Midbrain (tissue), 1 donor: ENCODE measurements around the gene IFNA21.
"Not testable (repeated sequence)": the region's sequence is repeated elsewhere in the genome, so short reads cannot be mapped to it uniquely, and the experiment has no call there.

ENCODE experiments used
- DNase-seq: peaks from one replicate; lab custom pipeline; 2025; lab: John Stamatoyannopoulos, UW

Gene IFNA21

GRCh38 chr9:21141427-21141882, 25.0 kb downstream of the IFNA21 start, which contains the start of gene IFNW1:
TSS of gene IFNW1 (minus strand) at chr9:21141832. CDS start at chr9:21141570, 262 bp downstream.
- no peak for DNase-seq

DNA sequence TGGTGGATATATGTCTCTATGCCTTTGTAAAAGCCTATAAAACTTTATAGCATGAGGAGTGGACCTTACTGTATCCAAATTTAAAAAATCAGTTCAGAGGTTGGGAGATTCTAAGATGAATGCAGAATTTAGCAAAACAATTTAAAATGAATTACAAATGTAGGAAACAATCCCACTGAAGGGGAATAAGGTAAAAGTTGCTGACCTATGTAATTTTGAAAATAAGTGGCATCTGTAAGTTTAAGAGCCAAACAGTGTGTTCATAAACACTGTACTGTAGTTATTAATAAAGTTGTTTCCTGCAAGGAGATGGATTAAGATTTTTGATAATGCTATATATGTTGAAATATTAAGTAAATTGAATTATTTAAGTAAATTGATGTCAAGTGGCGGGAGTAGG, 29.4 kb downstream of the IFNA21 start:
- DNase-seq, result no peak

DNA sequence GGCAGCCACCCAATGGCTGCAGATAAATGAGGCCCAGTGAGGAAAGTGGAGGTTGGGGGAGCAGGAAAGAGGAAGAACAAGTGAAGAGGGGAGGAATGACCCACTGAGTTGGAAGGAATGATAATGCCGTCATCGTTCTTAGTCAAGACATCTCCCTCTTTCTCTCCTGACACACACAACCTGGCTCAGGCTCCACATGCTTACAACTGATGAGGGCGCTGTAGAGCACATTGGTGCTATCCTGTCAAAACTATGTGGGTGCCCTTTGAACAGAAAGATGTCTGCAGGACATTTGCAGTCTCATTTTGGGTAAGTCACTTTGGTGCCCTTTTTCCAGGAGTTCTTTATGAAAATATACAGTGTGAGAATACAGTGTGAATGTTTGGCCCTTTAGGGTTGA, 30.7 kb downstream of the IFNA21 start:
- no peak for DNase-seq

GRCh38 chr9:21128186-21128585, 38.3 kb downstream of the IFNA21 start:
- not testable (repeated sequence) for DNase-seq

DNA sequence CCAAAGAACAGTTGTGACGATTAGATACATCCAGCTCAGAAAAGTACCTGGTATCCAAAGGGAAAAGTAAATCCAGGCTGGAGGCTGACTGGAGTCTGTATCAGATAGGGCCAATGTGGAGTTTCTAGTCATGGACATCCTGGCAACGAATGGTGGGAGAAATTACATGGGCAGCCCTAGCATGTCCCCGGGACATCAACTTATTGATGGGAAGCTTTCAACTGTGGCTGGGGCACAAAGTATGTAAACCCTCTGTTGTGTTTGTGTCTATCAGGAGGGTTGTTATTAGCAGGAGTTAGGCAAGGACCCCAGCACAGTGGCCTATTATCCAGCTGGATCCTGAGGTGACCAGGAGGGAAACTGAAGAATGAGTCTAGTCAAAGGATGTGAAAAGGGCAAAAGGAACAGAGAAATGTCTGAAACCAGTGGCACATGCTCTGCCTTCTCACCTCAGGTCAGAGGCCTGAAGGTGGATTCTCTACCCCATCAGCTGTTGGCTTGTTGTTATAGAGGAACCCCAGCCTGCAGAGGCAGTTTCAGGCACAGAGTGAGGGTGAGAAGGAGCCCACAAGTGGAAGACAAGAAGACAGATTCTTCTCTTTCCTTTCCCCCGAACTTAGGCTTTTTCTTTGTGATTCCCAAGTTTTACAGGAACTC, 44.7 kb downstream of the IFNA21 start:
- DNase-seq, result no peak

DNA sequence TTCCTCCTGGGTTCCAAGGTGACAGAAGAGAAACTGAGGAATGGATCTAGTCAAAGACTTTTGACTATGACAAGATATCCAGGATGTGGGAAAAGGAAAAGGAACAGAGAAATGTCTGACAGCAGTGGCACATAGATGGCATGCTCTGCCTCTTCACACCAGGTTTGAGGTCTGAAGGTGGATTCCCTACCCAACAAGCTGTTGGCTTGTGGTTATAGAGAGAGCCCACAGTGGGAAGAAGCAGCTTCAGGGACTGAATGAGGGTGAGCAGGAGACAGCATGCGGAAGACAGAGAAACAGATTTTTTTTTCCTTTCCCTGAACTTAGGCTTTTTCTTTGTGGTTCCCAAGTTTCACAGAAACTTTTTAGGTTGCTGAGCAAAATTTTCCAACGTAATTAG, 45.4 kb downstream of the IFNA21 start:
- DNase-seq, result no peak

DNA sequence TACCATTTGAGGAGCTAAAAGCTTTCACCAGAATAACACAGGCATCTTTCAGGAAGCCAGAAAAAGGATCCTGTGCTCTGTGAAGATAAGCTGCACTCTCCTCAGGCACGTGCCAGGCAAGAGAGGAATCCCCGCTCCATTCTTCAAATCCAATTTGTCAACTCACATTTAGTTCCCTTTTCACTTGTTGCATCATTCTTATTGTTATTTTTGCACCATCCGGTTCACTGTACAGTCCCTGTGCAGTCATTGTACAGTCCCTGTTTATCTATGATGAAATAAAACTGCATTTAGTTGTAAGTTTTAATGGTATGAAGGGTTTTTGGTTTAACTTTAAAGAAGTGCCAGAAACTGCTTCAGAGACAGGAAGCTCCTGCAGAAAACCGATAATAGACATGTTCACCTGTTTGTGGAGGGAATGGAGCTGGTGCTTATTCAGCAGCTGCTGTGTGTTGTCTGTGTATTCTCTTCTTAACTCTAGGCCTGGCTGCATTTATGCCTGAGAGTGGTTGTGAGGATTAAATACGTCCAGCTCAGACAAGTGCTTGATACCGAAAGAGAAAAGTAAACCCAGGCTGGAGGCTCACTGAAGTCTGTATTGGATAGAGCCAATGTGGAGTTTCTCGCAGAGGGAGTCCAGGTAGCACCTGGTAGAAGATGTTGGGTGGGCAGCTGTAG, 47.2 kb downstream of the IFNA21 start:
- DNase-seq, result no peak
